Upper lobe of left lung (tissue), 6 donors: ENCODE measurements around the gene CSNK2A3. TPM values are rescaled to one million over a fixed set of nuclear protein-coding genes. Genes with fewer than 3 reads are reported as not detected.
"Not testable (repeated sequence)": the region's sequence is repeated elsewhere in the genome, so short reads cannot be mapped to it uniquely, and the experiment has no call there.

Source experiments
- ATAC-seq, 2 donors: fragments of 200-7000 bp; cut with Tn5 transposase; one replicate each; pipeline ENCODE4 v1.9.1; 2022; ENCODE audit warnings: mild to moderate bottlenecking in 2 of 2, moderate library complexity in 2 of 2; ENCODE audit not compliant: low FRiP score in 2 of 2
- DNase-seq, 2 donors: peaks; one replicate each; pipeline ENCODE4 v3.0.0-alpha.2; 2019 to 2020
- H3K27ac ChIP-seq, 4 donors: fragments of 200-600 bp; sonication (generic); one replicate each; pipeline ENCODE4 v1.5.1; 2016 to 2019
- H3K27me3 ChIP-seq, 4 donors: fragments of 200-600 bp; sonication (generic); one replicate each; pipeline ENCODE4 v1.5.1; 2017 to 2019
- H3K36me3 ChIP-seq, 4 donors: fragments of 200-600 bp; sonication (generic); one replicate each; pipeline ENCODE4 v1.5.1; 2016 to 2019
- H3K4me1 ChIP-seq, 4 donors: fragments of 200-600 bp; sonication (generic); one replicate each; pipeline ENCODE4 v1.5.1; 2018 to 2019
- H3K4me3 ChIP-seq, 4 donors: fragments of 200-600 bp; sonication (generic); one replicate each; pipeline ENCODE4 v1.5.1; 2017 to 2019; ENCODE audit warnings: mild to moderate bottlenecking in 2 of 4, moderate library complexity in 1 of 4
- H3K9me3 ChIP-seq, 4 donors: fragments of 200-600 bp; sonication (generic); one replicate each; pipeline ENCODE4 v1.5.1; 2018 to 2019
- CTCF ChIP-seq, 6 experiments: fragments of 450-650 bp in 4 of 6; fragments of 200-600 bp in 2 of 6; sonication (generic) in 2 of 6; IDR thresholded peaks; one replicate each; pipeline ENCODE4 v1.5.1; 2016 to 2019; ENCODE audit warnings: antibody characterized with exemption in 6 of 6
- EP300 ChIP-seq, 4 donors: sonication (generic); formaldehyde crosslinking; IDR thresholded peaks; one replicate each; pipeline ENCODE4 v1.5.1; 2017; ENCODE audit warnings: antibody characterized with exemption in 4 of 4, control low read depth in 2 of 4
- POLR2A ChIP-seq, 4 donors: fragments of 450-650 bp; IDR thresholded peaks; one replicate each; pipeline ENCODE4 v1.5.1; 2016 to 2017; ENCODE audit warnings: antibody characterized with exemption in 4 of 4, mild to moderate bottlenecking in 2 of 4
- POLR2AphosphoS5 ChIP-seq, 2 donors: sonication (generic); formaldehyde crosslinking; IDR thresholded peaks; one replicate each; pipeline ENCODE4 v1.5.1; 2017; ENCODE audit warnings: antibody characterized with exemption in 2 of 2
- WGBS, 2 donors: methylation state at CpG; one replicate each; pipeline ENCODE4 v1.1.5; 2017 to 2018; 5-methylcytosine and 5-hydroxymethylcytosine counted together
- total RNA-seq, 6 donors: library from RNA; depleted of rRNA in 4 of 6; stranded (reverse); fragments of >200 nt in 4 of 6; gene quantifications; one replicate each; pipeline versions ENCODE4 v1.1.0 to v1.2.1, GENCODE V29; 2016 to 2021
- donor health status: DM: no; HTN: no; CAD: no; lungs with moderate emphysema.
- donor health status: DM: no; HTN: yes; CAD: no; lungs with severe emphysema.

The CSNK2A3 gene
- total RNA-seq, result 10 to 100 TPM in 1 of 6 donors, 1 to 10 TPM in 5; 2.0 to 18.9 (median 5.3) TPM

GRCh38 chr11:11352878-11353277 is at the start of gene CSNK2A3:
CSNK2A3 (minus strand) TSS chr11:11353250; CDS start chr11:11353119, 131 bp downstream.
- peaks cover 15 to 28% (median 24%) of the 10 kb centered on the region in 4 donors for H3K4me1 ChIP-seq
- not testable (repeated sequence) for H3K9me3 ChIP-seq, H3K36me3 ChIP-seq, H3K27ac ChIP-seq, ATAC-seq, H3K27me3 ChIP-seq, H3K4me3 ChIP-seq
- 78 to 86% methylated on average over 11 of the region's 11 CpGs for WGBS, 2 donors
- DNase-seq, result peak in 1 of 2 donors; percentile 25

GRCh38 chr11:11401960-11402535 is 49.0 kb upstream of the CSNK2A3 start:
- H3K9me3 ChIP-seq, result no peaks in the 10 kb centered on the region
- H3K4me3 ChIP-seq, result no peak overlapping the region
- DNase-seq, result no peak
- H3K27me3 ChIP-seq, result no peaks in the 10 kb centered on the region
- H3K36me3 ChIP-seq, result no peaks in the 10 kb centered on the region
- ATAC-seq, result no peak
- H3K27ac ChIP-seq, result peak overlapping the region in 1 of 4 donors; percentile 11
- WGBS, 2 donors, result 49 to 57% methylated on average over 3 of the region's 3 CpGs
- peaks cover 17 to 29% (median 22%) of the 10 kb centered on the region in 4 donors for H3K4me1 ChIP-seq
- TF ChIP-seq POLR2A (IDR thresholded peaks at IDR 0.05) (no peak), EP300 (IDR thresholded peaks at IDR 0.05) (no peak), POLR2AphosphoS5 (IDR thresholded peaks at IDR 0.05) (no peak), CTCF (IDR thresholded peaks at IDR 0.05) (no peak)

- no peaks in the 10 kb centered on the region for H3K36me3 ChIP-seq
- peaks cover 7 to 20% (median 16%) of the 10 kb centered on the region in 4 donors for H3K4me1 ChIP-seq
- H3K27me3 ChIP-seq, result no peaks in the 10 kb centered on the region
- 79 to 87% methylated on average over 9 of the region's 9 CpGs for WGBS, 2 donors
- no peak for DNase-seq
- ATAC-seq, result no peak
- no peaks in the 10 kb centered on the region for H3K9me3 ChIP-seq
- H3K27ac ChIP-seq, result no peak overlapping the region
- TF ChIP-seq CTCF (IDR thresholded peaks at IDR 0.05), result no peak
- TF ChIP-seq EP300 (IDR thresholded peaks at IDR 0.05), result no peak
- TF ChIP-seq POLR2A (IDR thresholded peaks at IDR 0.05), result no peak
- no peak for TF ChIP-seq POLR2AphosphoS5 (IDR thresholded peaks at IDR 0.05)
- no peak overlapping the region for H3K4me3 ChIP-seq
These were observed 47.7 kb upstream of the CSNK2A3 start for GRCh38 chr11:11400635-11401232.

- Histone ChIP-seq H3K4me3 (no peak overlapping the region), H3K4me1 (peaks cover 7 to 20% (median 16%) of the 10 kb centered on the region in 4 donors), H3K9me3 (no peaks in the 10 kb centered on the region), H3K36me3 (no peaks in the 10 kb centered on the region), H3K27ac (no peak overlapping the region), H3K27me3 (no peaks in the 10 kb centered on the region)
- ATAC-seq (no peak), DNase-seq (no peak)
- 94 to 98% methylated on average over 3 of the region's 3 CpGs for WGBS, 2 donors
- TF ChIP-seq CTCF (IDR thresholded peaks at IDR 0.05) (no peak), POLR2A (IDR thresholded peaks at IDR 0.05) (no peak), EP300 (IDR thresholded peaks at IDR 0.05) (no peak), POLR2AphosphoS5 (IDR thresholded peaks at IDR 0.05) (no peak)
These were observed 47.1 kb upstream of the CSNK2A3 start for GRCh38 chr11:11400121-11400520.

- TF ChIP-seq POLR2A (IDR thresholded peaks at IDR 0.05) (no peak), EP300 (IDR thresholded peaks at IDR 0.05) (no peak), CTCF (IDR thresholded peaks at IDR 0.05) (no peak), POLR2AphosphoS5 (IDR thresholded peaks at IDR 0.05) (no peak)
- WGBS, 2 donors, result 92 to 97% methylated on average over 3 of the region's 3 CpGs
- ATAC-seq (no peak), DNase-seq (no peak)
- H3K36me3 ChIP-seq, result no peaks in the 10 kb centered on the region
- no peaks in the 10 kb centered on the region for H3K27me3 ChIP-seq
- H3K9me3 ChIP-seq, result no peaks in the 10 kb centered on the region
- no peak overlapping the region for H3K27ac ChIP-seq
- no peak overlapping the region for H3K4me3 ChIP-seq
- H3K4me1 ChIP-seq, result peaks cover 0 to 16% (median 5%) of the 10 kb centered on the region in 4 donors
These were observed 44.7 kb upstream of the CSNK2A3 start for GRCh38 chr11:11397781-11398180.
